Fibroblast of mammary gland (primary cell): ENCODE results near the gene RBM7.

Experiments used
- DNase-seq: peaks from one replicate; pipeline ENCODE4 v3.0.0-alpha.2; 2010; ENCODE audit warnings: low read depth
- H3K4me3 ChIP-seq: 2 replicates; pipeline ENCODE4 v1.5.1; 2011; ENCODE audit warnings: low read depth, mild to moderate bottlenecking, low read length, moderate library complexity; ENCODE audit not compliant: control insufficient read depth
- TF ChIP-seq, protein P1 (sequence below): conservative IDR thresholded peaks from 2 replicates; pipeline ENCODE4 v1.5.1; 2011; ENCODE audit warnings: low read depth, low read length, inconsistent platforms; ENCODE audit not compliant: control insufficient read depth, insufficient read depth

The RBM7 gene

DNA sequence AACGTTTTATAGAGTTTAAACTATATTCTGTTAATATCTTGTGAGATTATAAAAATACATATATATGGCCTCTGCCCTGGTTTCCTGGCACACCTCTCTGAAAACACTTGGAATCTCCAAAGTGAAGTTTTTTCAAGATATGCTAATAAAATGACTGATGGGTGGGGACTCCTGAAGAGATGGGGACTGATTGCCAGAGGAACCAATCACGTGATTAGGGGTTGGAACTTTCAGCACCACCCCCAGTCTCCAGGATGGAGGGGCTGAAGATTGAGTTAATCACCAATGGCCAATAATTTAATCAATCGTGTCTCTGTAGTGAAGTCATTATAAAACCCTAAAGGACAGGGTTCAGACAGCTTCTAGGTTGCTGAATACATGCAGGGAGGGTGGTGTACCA, 37.5 kb upstream of the RBM7 start:
- TF ChIP-seq, protein P1, sequence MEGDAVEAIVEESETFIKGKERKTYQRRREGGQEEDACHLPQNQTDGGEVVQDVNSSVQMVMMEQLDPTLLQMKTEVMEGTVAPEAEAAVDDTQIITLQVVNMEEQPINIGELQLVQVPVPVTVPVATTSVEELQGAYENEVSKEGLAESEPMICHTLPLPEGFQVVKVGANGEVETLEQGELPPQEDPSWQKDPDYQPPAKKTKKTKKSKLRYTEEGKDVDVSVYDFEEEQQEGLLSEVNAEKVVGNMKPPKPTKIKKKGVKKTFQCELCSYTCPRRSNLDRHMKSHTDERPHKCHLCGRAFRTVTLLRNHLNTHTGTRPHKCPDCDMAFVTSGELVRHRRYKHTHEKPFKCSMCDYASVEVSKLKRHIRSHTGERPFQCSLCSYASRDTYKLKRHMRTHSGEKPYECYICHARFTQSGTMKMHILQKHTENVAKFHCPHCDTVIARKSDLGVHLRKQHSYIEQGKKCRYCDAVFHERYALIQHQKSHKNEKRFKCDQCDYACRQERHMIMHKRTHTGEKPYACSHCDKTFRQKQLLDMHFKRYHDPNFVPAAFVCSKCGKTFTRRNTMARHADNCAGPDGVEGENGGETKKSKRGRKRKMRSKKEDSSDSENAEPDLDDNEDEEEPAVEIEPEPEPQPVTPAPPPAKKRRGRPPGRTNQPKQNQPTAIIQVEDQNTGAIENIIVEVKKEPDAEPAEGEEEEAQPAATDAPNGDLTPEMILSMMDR, result no peak
- DNase-seq, result no peak
- H3K4me3 ChIP-seq, result no peak overlapping the region

DNA sequence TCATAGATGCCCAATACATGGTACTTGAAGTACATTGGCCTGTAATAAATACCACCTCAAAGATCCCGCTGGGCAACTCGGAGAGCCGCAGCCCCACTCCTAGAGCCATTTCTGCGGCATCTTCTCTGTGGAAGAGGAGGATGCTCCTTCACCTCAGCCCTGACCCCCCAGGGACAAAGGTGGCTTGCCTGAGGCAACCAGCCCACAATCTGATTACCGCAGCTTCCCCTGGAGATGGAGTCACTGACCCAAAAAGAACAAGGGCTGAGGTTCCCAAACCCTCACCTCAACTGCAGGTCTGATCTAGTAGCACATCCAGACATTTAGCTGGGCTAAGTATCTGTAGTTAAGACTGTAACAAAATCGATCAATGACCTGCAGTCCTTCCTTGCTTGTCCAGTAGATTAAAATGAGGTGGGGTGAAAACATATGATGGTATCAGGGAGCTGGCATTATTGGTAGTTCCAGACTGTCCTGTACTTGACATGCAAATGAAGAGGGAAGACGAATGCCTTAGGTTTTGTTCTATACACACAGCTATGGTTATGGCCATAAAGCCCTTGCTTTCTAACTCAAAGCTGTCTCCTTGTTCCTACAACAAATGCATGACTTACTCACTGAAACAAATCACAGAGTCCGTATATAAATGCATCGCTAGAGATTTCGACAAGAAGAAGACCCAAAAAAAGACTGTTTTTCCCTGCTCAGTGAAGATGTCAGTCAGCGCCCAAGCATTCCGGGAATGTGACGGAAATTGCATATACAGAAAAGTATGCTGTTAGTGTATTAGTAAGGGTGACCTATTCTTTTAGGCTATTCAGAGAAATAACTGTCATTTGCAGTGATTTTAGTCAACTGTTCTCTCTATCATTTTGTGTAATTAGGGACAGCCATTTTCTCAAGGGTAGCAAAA, 33.9 kb upstream of the RBM7 start:
- no peak overlapping the region for H3K4me3 ChIP-seq
- TF ChIP-seq, protein P1, result no peak
- DNase-seq, result peak; percentile 59

DNA sequence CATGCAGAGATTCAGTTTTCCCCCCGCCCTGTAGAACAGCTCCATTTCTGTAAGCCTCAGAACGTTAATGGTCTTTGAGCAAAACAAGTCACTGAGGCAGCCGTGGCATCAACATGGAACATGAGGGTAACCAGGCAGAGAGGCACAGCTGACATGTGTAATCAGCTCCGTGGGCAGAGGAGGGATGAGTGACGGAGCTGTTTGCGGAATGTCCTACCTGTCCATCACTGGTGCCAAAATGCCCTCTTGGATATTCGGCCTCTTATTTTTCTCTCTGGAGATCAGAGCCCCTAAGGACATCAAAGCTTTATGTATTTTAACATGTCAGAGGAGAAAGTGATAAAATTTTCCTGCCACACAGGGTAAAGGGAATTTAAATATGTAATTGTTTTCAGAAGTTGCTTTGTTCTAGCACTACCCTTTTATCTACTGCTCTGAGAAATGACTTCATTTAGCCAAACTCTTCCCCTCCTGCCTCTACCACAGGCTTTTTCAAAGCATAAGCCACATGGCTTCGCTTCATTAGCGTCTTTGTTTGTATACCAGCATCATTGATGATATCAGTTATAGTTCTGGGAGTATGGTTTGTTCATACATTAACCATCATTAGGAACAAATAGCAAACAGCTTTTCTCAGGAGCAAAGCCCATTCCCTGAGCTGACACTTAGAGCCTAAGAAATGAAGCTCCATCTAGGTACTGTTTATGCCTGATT, 33.1 kb upstream of the RBM7 start:
- DNase-seq, result no peak
- TF ChIP-seq, protein P1, result no peak
- H3K4me3 ChIP-seq, result no peak overlapping the region

GRCh38 chr11:114368918-114369680, 31.4 kb upstream of the RBM7 start:
- no peak overlapping the region for H3K4me3 ChIP-seq
- TF ChIP-seq, protein P1, result no peak
- no peak for DNase-seq

GRCh38 chr11:114375052-114375451, 25.4 kb upstream of the RBM7 start:
- DNase-seq, result no peak
- H3K4me3 ChIP-seq, result no peak overlapping the region
- TF ChIP-seq, protein P1, result no peak

GRCh38 chr11:114377612-114378267, 22.7 kb upstream of the RBM7 start:
- H3K4me3 ChIP-seq, result no peak overlapping the region
- DNase-seq, result peak; percentile 87
- TF ChIP-seq, protein P1, result no peak
